GM21717 (cell line): ENCODE measurements around the gene LRRC25.
A peak's percentile ranks its signal among the peaks of the same experiment; 100 is the strongest.

ENCODE experiments used
- ATAC-seq: cut with Tn5 transposase; IDR thresholded peaks from one replicate; pipeline ENCODE4 v1.9.1; 2021; ENCODE audit warnings: mild to moderate bottlenecking, moderate library complexity; ENCODE audit not compliant: unreplicated experiment

The LRRC25 gene

DNA sequence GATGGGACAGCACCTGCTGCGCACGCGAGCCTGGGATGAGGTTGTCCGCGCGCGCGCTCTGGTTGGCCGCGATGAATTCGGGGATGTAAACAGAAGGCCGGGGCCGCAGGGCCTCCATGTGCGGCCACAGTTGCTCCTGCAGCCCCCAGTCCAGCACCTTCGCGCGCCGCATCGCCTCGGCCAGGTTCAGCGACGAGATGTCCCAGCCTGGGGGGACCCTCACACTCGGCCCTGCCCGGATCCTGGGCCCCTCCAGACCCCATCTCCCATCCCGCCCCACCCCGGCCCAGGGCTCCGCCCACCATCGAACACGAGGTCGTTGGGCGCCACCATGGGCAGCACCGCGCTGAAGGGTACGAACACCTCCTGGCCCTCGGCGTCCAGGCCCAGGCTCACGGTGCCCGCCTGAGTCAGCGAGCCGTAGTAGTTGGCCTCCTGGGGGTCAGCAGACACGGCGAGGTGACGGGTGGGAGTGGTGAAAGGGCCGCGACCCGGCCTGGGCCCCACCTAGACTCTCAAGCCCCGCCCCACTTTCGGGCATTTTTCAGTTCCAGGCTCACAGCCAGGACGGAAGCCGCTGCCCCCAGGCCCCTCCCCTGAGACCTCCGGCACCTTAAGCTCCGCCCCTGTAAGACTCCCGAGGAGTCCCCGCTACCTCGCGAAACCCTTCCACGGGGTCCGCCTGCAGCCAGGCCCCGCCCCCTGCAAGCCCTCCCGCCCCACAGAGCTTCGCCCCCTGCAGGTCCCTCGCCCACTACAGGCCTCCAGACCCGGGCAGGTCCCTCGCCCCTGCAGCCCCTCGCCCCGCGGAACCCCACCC is 39.5 kb upstream of the LRRC25 start:
- ATAC-seq = no peak

DNA sequence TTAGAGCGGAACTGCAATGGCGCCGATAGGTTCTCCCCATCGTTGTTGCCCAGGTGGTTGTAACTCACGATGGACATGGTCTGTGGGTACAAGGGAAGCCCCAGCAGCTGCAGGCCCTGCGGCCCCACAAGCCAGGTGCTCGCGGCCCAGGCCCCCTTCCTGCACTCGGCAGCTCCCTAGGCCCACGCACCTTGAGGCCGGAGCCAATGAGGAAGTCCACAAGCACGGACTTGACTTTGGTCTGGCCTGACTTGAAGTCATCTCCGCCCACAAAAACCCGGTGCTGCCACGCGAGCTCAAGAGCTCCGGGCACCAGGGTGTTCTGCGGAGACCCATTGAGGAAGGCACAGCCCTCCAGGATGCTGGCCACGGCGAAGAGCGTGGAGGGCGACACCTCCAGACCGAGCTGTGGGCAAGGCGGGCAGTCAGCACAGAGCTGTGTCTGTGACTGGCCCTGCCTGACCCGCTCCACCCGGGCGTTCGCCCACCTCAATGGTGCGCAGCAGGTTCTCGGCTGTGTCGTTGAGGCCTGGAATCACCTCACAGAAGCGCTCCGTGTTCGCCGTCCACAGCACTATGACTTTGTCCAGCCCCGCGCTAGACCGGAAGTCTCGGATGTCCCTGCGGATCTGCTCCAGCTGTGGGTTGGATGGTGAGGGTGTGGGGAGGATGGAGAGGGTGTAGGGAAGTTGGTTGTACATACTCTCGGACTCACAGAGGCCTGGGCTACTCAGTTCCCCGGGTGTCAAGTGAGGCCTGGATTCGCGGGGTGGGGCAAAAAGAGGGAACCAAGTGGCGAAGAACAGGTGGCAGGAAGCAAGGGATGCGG is 38.6 kb upstream of the LRRC25 start:
- no peak for ATAC-seq

DNA sequence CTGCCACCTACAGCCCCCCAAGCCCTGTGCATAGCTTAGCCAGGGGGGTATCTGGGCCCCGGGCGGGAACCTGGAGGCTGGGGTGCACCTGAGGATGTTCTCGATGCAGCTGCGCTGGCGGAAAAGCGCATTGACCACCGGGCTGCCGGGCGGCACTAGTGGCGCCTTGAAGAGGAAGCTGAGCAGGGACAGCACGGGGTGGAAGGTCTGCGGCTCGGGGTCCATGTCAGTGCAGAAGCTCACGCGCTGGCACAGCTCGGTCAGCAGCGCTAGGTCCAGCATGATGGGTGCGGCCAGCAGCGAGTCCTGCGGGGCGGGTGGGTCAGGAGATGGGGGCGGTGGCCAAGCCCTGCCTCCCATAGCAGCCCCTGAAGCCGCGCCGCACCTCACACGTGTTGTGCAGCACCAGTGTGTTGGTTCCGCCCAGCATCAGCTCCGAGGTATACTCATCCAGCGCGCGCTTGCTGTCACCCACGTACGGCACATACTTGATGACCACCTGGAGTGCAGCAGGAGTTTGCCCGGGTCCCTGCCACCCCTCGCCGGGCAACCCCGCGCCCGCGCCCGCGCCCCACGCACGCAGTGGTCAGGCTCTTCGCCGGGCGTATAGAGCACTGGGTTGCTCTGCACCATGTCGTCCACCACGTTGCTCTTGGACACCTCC is 37.9 kb upstream of the LRRC25 start:
- no peak for ATAC-seq

DNA sequence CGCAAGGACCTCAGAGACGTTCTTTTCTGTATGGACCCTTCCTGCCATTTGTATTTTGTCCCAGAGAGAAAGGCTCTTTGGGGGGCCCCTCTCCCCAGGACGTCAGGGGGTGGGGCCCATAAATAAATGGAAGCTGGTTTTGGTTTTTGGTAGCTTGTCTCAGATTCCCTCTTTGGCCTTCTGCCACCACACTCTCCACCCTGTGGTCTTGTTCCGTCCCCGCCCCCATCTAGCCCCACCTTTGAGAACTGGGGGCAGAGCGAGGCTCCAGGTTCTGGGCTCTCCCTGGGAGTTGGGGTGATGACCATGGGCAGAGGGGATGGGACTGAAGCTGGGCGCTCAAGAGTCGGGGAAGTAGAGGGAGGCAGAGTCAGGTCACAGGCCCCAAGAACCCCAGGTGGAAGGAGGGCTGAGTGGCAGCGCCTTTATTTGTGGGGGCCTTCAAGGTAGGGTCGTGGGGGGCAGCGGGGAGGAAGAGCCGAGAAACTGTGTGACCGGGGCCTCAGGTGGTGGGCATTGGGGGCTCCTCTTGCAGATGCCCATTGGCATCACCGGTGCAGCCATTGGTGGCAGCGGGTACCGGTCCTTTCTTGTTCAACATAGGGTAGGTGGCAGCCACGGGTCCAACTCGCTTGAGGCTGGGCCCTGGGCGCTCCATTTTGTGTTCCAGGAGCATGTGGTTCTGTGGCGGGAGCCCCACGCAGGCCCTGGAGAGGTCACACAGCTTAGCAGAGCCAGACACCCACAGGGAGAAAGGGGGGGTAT is 37.2 kb upstream of the LRRC25 start:
- no peak for ATAC-seq

DNA sequence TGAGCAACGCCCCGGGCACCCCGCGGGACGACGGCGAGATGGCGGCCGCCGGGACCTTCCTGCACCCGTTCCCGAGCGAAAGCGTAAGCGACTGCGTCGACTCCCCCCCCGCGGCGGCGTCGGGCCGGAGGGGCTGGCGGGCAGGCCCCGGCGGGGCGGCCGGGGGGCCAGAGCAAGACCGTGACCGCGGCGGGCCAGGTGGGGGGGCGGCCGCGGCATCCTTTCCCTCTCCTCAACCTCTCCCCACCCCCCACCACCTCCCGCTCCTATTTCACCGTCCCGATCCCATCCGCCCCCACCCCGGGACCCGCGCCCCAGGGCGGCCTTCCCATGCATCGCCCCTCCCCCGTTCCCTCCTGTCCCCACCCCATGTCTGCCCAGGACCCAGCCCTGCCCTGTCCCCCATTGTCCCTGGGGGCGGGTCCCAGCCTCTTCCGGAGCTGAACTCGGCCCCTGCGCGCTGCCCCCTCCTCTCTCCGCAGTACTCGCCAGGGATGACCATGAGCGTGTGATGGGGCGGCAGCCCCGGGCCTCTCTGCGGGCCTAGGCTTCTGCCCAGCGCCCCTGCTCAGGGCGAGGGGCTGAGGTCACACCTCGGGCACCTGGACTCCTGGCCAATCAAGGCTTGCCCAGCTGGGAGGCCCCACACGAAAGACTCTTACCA is 36.4 kb upstream of the LRRC25 start:
- no peak for ATAC-seq

DNA sequence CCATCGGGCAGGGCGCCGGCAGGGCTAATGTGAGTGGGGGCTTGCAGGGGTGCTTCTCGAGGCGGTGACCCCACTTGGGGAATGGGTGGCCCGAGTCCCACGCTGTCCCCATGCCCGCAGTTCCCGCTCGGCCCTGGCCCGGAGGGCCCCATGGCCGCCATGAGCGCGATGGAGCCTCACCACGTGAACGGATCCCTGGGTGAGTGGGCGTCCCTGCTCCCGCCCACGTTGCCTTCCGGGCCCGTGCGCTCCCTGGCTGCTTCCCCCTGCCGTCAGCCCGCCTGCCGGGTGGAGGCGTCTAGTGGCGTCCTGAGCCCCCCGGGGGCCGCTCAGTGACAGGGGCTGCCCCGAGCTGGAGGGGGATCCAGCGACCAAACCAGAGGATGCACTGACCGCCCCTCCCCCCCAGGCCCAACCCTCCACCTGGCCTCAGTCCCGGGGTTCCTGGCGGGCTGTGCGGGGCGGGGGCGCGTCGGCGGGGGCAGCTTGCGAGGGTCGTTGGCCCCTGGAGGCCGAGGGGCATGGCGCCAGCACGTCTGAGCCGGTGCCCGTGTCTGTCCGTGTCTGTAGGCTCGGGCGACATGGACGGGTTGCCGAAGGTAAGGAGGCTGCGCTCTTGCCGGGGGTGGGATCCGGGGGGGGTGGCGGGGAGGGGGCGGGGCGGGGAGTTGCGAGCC is 35.7 kb upstream of the LRRC25 start:
- no peak for ATAC-seq

DNA sequence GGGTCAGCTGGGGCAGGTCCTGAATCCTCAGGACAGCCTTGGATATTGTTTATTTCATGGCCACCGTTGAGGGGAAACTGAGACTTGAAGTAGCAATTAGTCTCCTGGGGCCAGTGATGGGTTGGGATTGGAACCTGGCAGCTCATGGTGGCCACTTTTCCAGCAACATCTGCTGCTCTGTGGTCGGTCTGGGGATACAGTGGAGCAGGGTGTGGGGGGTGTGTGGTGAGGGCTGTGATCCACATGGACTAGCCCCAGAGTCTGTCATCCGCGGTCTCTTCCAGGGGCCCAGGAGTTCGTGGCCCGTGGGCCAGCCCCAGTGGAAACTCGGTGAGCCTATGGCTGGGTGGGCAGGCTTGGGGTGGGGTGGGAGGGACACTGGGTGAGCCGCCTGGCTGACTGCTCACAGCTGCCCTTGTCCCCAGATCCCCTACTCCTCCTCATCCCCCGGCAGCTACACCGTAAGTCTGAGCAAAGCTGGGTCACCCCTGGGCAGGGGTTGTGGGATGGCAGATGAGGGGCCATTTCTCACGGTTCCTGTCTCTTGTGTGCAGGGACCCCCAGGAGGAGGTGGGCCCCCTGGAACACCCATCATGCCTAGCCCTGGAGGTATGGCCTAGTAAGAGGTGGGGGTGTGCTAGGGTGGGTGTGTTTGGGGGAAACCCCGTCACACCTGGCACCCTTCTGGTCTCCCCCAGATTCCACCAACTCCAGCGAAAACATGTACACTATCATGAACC is 35.0 kb upstream of the LRRC25 start:
- no peak for ATAC-seq

DNA sequence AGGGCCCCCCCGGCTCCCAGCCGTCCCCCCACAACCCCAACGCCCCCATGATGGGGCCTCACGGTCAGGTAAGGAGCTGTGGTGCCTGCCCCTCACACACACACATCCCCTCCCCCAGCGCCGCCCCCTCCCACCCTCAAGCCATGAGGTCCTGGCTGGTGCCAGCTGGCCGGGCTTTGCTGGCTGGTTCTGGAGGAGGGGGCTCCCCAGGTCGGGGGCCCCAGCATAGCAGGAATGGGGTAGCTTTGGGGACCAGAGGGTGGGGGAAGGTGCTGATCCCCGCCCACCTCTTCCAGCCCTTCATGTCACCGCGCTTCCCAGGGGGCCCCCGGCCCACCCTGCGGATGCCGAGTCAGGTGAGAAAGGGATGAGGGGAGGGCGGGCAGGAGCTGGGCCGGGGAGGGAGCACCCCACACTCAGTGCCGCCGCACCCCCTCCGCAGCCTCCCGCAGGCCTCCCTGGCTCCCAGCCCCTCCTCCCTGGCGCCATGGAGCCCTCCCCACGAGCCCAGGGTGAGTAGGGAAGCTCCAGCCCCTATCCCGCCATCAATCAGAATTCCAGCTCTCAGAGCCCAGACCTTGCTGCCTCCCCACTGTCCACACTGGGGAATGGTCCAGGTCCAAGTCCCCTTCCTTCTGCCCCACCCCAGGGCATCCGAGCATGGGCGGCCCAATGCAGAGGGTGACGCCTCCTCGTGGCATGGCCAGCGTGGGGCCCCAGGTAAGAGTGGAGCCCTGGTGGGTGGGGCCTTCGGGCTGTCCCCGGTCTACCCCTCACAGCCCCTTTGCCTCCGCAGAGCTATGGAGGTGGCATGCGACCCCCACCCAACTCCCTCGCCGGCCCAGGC is 34.2 kb upstream of the LRRC25 start:
- ATAC-seq = no peak

DNA sequence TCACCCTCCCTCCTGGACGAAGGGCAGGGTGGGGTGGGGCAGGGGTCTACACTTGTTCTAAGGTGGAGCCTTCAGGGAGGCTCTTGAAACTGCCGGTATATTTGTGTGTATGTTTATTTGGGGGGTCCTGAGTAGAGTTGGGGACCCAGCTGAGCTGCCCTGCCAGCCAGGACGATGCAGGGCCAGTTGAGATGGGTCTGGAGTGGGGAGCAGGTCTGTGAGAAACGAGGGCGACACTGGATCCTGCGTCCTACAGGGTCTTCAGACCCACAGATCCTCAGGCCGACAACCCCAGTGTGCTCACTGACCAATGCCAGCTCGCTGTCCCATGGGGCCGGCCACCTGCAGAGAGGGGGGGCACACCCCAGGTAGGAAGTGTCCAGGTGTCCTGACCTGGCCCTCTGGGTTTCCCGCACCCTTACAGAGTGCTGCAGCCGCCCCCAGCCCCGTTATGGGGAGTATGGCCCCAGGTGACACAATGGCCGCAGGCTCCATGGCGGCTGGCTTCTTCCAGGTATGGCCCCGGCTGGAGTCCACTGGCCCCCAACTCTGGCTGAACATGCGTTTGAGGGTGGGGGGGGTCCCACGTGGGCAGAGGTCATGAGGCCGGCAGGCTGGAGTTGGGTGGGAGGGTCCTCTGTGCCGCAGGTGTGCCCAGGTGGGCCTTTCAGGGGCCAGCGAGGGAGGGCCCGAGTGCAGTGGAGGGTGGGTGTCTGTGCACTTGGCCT is 33.2 kb upstream of the LRRC25 start:
- no peak for ATAC-seq

DNA sequence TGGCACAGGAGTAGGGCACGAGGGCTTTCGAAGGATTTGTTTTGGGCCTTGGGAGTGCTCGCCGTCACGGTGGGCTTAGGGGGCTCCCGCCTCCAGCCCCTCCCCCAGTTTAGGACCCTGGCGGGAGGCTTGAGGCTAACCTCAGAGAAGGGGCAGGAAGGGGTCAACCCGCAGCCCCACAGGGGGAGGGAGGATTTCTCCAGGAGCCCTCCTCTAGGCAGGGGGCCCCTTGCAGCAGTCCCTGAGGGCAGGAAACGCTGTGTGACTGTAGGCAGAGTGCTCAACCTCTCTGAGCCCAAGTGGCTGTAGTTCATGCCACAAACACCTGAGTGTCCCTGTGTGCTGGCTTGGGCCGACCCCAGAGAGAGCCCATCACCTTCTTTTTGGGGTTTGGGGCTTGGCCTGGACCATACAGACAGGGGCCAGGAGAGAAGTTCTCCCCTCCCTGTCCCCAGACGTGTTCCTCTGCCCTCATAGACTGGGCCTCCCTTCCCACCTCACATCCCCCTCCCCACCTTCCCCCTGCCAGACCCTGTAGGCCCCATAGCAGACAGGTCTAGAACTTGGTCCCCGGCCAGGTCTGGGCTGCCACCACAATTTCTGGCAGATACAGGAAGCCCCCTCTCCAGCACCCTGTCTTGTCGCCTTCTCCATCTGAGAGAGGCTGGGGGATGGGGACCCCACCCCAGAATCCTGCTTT is 32.4 kb upstream of the LRRC25 start:
- no peak for ATAC-seq

DNA sequence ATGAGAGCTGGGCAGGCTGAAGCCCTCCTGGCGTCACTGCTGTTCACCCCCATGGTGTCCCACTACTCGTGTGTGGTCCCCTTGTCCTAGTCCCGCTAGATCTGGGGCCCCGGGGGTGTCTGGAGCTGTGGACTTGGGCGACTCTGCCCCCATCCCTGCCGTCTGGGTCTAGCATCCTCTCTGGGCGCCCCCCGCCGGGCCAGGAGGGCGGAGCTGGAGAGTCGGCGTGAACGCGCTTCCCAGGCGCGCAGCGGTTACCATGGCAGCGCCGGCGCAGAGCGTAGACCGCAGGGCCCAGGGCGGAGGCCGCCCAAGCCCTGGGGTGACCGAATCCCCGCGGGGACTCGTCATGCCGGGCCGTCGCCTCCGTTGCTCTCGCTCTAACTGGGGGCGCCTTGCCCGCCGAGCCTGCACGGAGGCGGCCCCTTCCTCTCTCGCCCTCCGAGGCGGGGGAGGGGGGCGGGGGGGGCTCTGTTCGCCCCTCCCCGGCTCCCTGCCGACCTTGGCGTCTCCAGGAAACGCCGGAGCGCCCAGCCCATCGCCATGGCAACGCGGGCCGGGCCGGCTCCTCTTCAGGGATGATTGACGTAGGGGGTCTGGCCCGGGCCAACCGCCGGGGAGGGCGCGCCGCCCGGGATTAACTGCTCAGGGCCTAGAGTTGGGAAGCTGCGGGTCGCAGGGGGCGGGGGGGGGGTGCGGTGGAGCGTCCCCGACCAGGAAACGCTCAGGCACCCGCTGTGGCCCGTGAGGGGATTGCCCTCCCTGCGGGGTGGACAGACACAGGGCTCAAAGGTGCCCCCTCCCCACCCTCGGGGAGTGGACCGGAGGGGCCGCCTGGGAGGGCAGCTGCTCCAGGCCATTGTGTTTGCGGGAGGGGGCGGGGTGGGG is 31.6 kb upstream of the LRRC25 start:
- ATAC-seq = peak; percentile 39

DNA sequence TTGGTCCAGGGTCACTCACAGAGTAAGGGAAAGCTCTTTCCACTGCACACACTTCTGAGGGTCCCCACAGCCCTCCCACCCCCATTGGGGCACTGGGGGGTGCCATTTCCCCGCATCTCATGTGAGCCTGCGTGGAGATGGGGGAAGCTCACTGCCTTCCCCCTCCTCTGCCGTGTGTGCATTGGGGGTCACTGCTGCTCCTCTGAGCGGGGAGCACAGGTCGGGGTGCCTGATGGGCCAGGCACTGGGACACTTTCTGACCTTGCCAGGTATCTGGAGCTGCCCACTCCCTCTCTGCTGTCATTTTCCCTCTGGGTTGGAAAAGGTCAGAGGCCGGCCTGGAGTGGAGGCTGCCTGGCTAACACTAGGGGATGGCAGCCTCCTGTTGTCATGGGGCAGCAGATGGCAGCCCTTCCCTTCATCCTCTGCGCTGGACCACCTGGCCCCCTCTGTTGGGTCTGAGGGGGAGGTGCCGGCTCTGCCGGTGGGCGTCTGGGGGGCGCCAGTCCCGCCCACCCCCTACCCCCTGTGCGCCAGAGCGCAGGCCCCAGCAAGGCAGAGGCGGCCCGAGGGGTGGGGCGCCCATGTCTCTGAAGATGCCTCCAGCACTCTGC is 30.9 kb upstream of the LRRC25 start:
- ATAC-seq = no peak

DNA sequence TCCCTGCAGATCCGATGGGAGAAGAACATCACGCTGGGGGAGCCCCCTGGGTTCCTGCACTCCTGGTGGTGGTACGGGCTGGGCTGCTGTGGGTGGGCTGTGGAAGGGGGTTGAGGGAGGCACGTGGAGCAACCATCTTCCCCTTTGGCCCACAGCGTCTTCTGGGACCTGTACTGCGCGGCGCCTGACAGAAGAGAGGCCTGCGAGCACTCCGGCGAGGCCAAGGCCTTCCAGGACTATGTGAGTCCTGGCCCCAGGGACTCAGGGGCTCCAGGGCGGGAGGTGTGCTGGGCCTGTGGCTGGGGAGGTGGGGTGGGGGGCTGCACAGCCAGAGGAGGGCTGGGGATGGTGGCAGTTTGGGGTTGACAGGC is 30.3 kb upstream of the LRRC25 start:
- no peak for ATAC-seq

DNA sequence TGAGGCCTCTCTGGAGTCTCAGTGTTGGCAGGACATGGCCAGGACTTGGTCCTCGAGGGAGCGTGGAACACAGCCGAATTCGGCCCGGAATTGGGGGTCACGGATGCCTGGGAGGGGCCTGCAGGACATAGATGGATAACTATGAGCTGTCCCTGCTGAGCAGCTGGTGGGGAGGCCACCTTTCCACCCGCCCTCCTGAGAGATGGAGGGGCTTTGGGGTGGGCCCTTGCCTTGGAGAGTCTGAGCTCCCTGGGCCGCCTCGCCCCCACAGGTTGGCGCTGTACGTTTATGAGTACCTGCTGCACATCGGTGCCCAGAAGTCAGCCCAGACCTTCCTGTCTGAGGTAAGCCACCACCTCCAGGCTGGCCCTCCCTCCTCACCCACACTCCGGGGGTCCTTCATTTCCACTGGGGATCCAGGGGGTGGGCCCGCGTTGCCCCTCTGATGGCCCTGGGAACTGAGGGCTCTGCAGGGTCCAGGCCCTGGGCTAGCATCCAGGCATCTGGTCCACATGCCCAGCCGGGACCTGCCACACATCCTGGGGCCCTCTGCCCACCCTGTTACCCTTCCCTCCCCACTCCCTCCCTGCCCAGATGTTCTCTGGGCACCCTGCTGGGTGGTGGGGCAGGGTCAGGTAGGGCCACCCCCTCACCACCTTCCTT is 29.8 kb upstream of the LRRC25 start:
- ATAC-seq = no peak

DNA sequence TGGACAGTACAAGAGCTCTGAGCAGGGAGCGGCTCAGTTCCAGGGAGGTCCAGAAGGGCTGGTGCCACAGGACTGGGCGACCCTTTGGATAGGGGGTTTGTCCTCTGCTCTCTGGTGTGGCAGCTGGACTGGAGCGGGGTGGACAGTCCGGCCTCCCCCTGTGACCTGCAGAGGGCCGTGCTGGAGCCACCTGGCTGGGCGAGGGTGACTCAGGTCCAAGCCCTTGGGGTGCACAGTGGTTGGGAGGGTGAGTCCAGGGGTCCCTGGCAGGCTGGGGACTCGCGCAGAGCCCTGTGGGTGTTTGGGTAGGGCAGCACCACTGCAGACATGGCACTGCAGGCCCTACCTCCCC is 29.0 kb upstream of the LRRC25 start:
- ATAC-seq = no peak
